HEK293T (cell line): ENCODE results near the gene KIRREL3.

Source experiments
- CTCF ChIA-PET: fragments of 350-600 bp; formaldehyde crosslinking; extraction: SDS; loops from one replicate; lab custom pipeline; 2021; ENCODE audit warnings: antibody characterized with exemption, inconsistent platforms; lab: Yijun Ruan, JAX
- POLR2A ChIA-PET: fragments of 350-600 bp; formaldehyde crosslinking; extraction: SDS; loops from one replicate; lab custom pipeline; 2020; ENCODE audit warnings: antibody characterized with exemption, inconsistent platforms; lab: Yijun Ruan, JAX
- DNase-seq: peaks from one replicate; pipeline ENCODE4 v3.0.0; 2012; ENCODE audit warnings: mixed read lengths; ENCODE audit errors: extremely low spot score
- ARNT ChIP-seq: fragments of 450-650 bp; IDR thresholded peaks from 2 replicates; pipeline ENCODE4 v1.6.1; 2017; ENCODE audit warnings: mild to moderate bottlenecking
- BHLHE40 ChIP-seq: fragments of 450-650 bp; IDR thresholded peaks from 2 replicates; pipeline ENCODE4 v1.6.1; 2016; ENCODE audit warnings: mild to moderate bottlenecking, moderate library complexity, borderline replicate concordance
- CTBP1 ChIP-seq: fragments of 450-650 bp; IDR thresholded peaks from 2 replicates; pipeline ENCODE4 v1.6.1; 2016; ENCODE audit warnings: borderline replicate concordance
- ELF4 ChIP-seq: fragments of 450-650 bp; IDR thresholded peaks from 2 replicates; pipeline ENCODE4 v1.6.1; 2017; ENCODE audit warnings: antibody characterized with exemption
- FOXA1 ChIP-seq: fragments of 450-650 bp; IDR thresholded peaks from 2 replicates; pipeline ENCODE4 v1.6.1; 2016; ENCODE audit warnings: mild to moderate bottlenecking
- FOXK2 ChIP-seq: fragments of 450-650 bp; IDR thresholded peaks from 2 replicates; pipeline ENCODE4 v1.6.1; 2016; ENCODE audit warnings: mild to moderate bottlenecking
- FOXM1 ChIP-seq: fragments of 450-650 bp; IDR thresholded peaks from 2 replicates; pipeline ENCODE4 v1.6.1; 2017; ENCODE audit warnings: mild to moderate bottlenecking, borderline replicate concordance
- HDGF ChIP-seq: fragments of 450-650 bp; IDR thresholded peaks from 2 replicates; pipeline ENCODE4 v1.6.1; 2017; ENCODE audit warnings: antibody characterized with exemption, borderline replicate concordance
- L3MBTL2 ChIP-seq: fragments of 450-650 bp; conservative IDR thresholded peaks from 2 replicates; pipeline ENCODE4 v1.6.1; 2016; ENCODE audit warnings: mild to moderate bottlenecking
- LEF1 ChIP-seq: fragments of 450-650 bp; IDR thresholded peaks from 2 replicates; pipeline ENCODE4 v1.6.1; 2017; ENCODE audit warnings: mild to moderate bottlenecking, borderline replicate concordance
- NFRKB ChIP-seq: fragments of 450-650 bp; IDR thresholded peaks from 2 replicates; pipeline ENCODE4 v1.6.1; 2016; ENCODE audit warnings: mild to moderate bottlenecking, moderate library complexity
- PKNOX1 ChIP-seq: fragments of 450-650 bp; IDR thresholded peaks from 2 replicates; pipeline ENCODE4 v1.6.1; 2016
- SP1 ChIP-seq: fragments of 450-650 bp; IDR thresholded peaks from 2 replicates; pipeline ENCODE4 v1.6.1; 2017
- SUZ12 ChIP-seq: fragments of 450-650 bp; IDR thresholded peaks from 2 replicates; pipeline ENCODE4 v1.6.1; 2016; ENCODE audit warnings: mild to moderate bottlenecking
- TARDBP ChIP-seq: fragments of 450-650 bp; IDR thresholded peaks from 2 replicates; pipeline ENCODE4 v1.6.1; 2016
- ZNF384 ChIP-seq: fragments of 450-650 bp; IDR thresholded peaks from 2 replicates; pipeline ENCODE4 v1.6.1; 2016

KIRREL3 gene

GRCh38 chr11:126456089-126456488 lies 544.5 kb downstream of the KIRREL3 start:
- DNase-seq, result no peak
- ChIA-PET CTCF (no interaction called here), POLR2A (no interaction called here)
- TF ChIP-seq L3MBTL2, result no peak
- TF ChIP-seq SUZ12, result no peak
- no peak for TF ChIP-seq CTBP1
- TF ChIP-seq BHLHE40, result no peak
- TF ChIP-seq FOXM1, result no peak
- TF ChIP-seq FOXK2, result no peak
- TF ChIP-seq PKNOX1, result no peak
- no peak for TF ChIP-seq SP1
- TF ChIP-seq ZNF384, result no peak
- no peak for TF ChIP-seq NFRKB
- TF ChIP-seq FOXA1, result no peak
- TF ChIP-seq TARDBP, result no peak
- TF ChIP-seq LEF1, result no peak
- no peak for TF ChIP-seq ELF4
- no peak for TF ChIP-seq ARNT

- CTCF ChIA-PET, result interaction anchor here (2.2 kb wide), 1 partner anchor 28 kb away, joined by 9 read pairs; no protein-coding TSS in a partner anchor
These were observed 548.1 kb downstream of the KIRREL3 start for GRCh38 chr11:126452241-126453101.

GRCh38 chr11:126451211-126451802 lies 549.3 kb downstream of the KIRREL3 start:
- TF ChIP-seq FOXM1 (no peak), BHLHE40 (no peak), HDGF (no peak), ELF4 (no peak), L3MBTL2 (no peak), FOXK2 (no peak), CTBP1 (no peak), TARDBP (no peak), FOXA1 (no peak), PKNOX1 (no peak), LEF1 (no peak), SP1 (no peak), ZNF384 (no peak), NFRKB (no peak), SUZ12 (no peak), ARNT (no peak)
- DNase-seq, result no peak
- ChIA-PET CTCF (interaction anchor here (2.2 kb wide), 1 partner anchor 30 kb away, joined by 9 read pairs; no protein-coding TSS in a partner anchor), POLR2A (no interaction called here)

More at GRCh38 chr11:126452241-126453101, 548.1 kb downstream of the KIRREL3 start:
- no peak for DNase-seq
- POLR2A ChIA-PET, result interaction anchor here (0.6 kb wide), 1 partner anchor 153 kb away, joined by 3 read pairs; no protein-coding TSS in a partner anchor
- TF ChIP-seq BHLHE40 (no peak), NFRKB (no peak), CTBP1 (no peak), ELF4 (no peak), FOXK2 (no peak), SP1 (no peak), FOXA1 (no peak), SUZ12 (no peak), FOXM1 (no peak), ARNT (no peak), PKNOX1 (no peak), L3MBTL2 (no peak), HDGF (no peak), LEF1 (no peak), TARDBP (no peak), ZNF384 (no peak)

- CTCF ChIA-PET, result no interaction called here
- POLR2A ChIA-PET, result no interaction called here
- TF ChIP-seq FOXK2, result no peak
- no peak for TF ChIP-seq FOXA1
- no peak for TF ChIP-seq L3MBTL2
- no peak for TF ChIP-seq CTBP1
- no peak for TF ChIP-seq ZNF384
- TF ChIP-seq HDGF, result no peak
- TF ChIP-seq LEF1, result no peak
- no peak for TF ChIP-seq SUZ12
- no peak for DNase-seq
These were observed 549.8 kb downstream of the KIRREL3 start for GRCh38 chr11:126450806-126451205.

GRCh38 chr11:126450198-126450597 lies 550.4 kb downstream of the KIRREL3 start:
- POLR2A ChIA-PET, result no interaction called here
- CTCF ChIA-PET, result no interaction called here
- TF ChIP-seq FOXA1 (no peak), ELF4 (no peak), FOXM1 (no peak), CTBP1 (no peak), NFRKB (no peak), PKNOX1 (no peak), TARDBP (no peak), L3MBTL2 (no peak), FOXK2 (no peak), HDGF (no peak), SP1 (no peak), ARNT (no peak), BHLHE40 (no peak)
- DNase-seq, result no peak
